AG09309 (cell line): ENCODE results near the gene RNASEH2A.

Experiments
- DNase-seq: peaks from one replicate; pipeline ENCODE4 v3.0.0-alpha.2; 2010; ENCODE audit warnings: low read depth
- H3K4me3 ChIP-seq: 2 replicates; pipeline ENCODE4 v1.5.1; 2011; ENCODE audit warnings: mild to moderate bottlenecking, low read depth, low read length, moderate library complexity; ENCODE audit not compliant: control insufficient read depth
- TF ChIP-seq, protein P1 (sequence below): IDR thresholded peaks from 2 replicates; pipeline ENCODE4 v1.5.1; 2011; ENCODE audit warnings: mild to moderate bottlenecking, low read depth, low read length, inconsistent platforms; ENCODE audit not compliant: insufficient read depth, control insufficient read depth; ENCODE audit errors: missing control alignments

Gene RNASEH2A

GRCh38 chr19:12774588-12775555, 31.5 kb upstream of the RNASEH2A start, which contains the start of gene HOOK2:
Gene HOOK2, minus strand, starts transcription at chr19:12775552. Its CDS starts 103 bp downstream, at chr19:12775449.
- peak within 1 kb of the TSS; percentile 85 for H3K4me3 ChIP-seq
- TF ChIP-seq, protein P1, sequence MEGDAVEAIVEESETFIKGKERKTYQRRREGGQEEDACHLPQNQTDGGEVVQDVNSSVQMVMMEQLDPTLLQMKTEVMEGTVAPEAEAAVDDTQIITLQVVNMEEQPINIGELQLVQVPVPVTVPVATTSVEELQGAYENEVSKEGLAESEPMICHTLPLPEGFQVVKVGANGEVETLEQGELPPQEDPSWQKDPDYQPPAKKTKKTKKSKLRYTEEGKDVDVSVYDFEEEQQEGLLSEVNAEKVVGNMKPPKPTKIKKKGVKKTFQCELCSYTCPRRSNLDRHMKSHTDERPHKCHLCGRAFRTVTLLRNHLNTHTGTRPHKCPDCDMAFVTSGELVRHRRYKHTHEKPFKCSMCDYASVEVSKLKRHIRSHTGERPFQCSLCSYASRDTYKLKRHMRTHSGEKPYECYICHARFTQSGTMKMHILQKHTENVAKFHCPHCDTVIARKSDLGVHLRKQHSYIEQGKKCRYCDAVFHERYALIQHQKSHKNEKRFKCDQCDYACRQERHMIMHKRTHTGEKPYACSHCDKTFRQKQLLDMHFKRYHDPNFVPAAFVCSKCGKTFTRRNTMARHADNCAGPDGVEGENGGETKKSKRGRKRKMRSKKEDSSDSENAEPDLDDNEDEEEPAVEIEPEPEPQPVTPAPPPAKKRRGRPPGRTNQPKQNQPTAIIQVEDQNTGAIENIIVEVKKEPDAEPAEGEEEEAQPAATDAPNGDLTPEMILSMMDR, result no peak
- no peak for DNase-seq

- H3K4me3 ChIP-seq, result peak overlapping the region; percentile 72
- TF ChIP-seq, protein P1, result peak; percentile 97
- DNase-seq, result no peak
These were observed 29.0 kb upstream of the RNASEH2A start for GRCh38 chr19:12777217-12778016.

DNA sequence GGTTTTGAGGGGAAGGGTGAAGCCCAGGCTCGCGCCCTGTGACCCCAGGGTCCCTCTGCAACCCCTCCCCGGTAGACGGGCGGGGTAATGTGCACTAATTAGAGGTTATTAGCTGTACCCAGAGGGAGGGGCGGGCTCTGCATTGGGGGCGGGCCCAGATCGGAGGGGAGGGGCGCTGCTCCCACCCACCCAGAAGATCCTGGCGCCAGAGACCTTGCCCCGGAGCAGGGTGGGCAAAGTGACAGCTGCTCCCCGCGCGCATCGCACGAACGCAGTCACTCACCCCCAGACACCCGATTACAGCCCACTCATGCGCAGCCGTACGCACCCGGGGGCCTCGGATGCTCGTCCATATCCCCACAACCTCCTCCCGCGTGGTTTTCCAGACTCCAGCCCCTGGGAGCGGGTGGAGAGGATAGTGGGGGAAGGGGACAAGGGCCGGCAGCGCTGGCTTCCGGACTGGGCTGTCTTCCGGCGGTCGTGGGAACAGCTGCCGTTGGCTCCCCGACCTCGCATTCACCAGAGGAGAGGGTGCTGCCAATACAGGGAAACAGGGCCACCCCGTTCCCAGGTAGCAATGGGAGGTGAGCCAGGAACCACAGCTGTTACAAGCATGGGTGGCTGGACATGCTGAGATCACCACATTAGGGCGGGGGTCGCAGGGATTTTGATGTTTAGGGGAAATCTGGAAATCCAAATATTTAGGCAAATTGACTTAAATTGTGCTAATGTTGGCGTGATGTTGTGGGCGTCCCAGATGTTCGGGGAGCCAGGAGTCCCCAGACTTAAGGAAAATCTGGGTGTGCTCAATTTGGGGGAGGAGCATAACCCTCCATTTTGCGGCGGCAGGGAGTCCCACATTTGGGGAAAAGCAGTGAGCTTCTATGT, 28.1 kb upstream of the RNASEH2A start:
- no peak for DNase-seq
- peak overlapping the region; percentile 72 for H3K4me3 ChIP-seq
- TF ChIP-seq, protein P1, result no peak

DNA sequence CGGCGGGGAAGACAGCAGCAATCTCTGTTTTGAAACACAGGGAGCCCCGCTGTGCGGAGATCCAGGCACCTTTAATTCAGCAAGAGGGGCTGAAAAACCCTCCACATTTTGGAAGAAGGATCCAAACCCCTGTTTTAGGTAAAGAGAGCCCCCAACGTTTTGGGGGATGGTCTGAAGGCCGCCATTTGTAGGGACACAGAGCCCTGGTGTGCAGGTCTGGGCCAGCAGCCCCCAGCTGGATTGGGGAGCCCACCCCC, 27.6 kb upstream of the RNASEH2A start:
- peak overlapping the region; percentile 72 for H3K4me3 ChIP-seq

DNA sequence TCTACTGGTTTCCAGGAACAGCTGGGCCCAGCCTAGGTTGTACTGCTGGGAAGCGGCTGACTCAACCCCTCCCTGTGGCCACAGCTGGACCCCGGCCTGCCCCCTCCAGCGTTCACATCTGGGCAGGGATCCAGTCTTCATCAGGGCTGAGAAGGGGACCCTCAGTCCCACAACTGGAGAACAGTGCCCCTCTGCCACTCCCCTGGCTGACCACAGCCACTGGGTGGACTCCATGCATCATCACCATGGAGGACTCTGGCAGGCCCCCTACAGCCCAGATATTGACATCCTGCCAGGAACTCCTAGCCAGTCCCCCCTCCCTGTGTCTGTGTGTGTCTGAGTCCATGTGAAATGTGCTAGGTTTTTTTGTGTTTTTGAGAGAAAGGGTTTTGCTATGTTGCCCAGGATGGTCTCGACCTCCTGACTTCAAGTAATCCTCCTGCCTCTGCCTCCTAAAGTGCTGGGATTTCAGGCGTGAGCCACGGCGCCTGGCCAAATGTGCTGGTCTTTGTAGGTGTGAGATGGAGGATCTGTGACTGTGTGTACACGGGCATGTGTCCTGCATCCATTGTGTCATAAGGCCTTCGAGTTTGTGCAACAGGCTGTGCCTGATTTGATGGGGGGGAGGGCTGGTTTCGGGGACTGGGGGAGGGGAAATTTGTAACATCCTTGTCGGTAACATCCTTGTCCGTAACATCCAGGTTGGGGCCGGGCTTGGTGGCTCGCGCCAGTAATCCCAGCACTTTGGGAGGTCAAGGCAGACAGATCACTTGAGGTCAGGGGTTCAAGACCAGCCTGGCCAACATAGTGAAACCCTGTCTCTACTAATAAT, 27.0 kb upstream of the RNASEH2A start:
- no peak for DNase-seq
- H3K4me3 ChIP-seq, result peak overlapping the region; percentile 72

More for the DNA sequence above, 27.6 kb upstream of the RNASEH2A start:
- no peak for DNase-seq
- TF ChIP-seq, protein P1, result no peak

More for the DNA sequence above, 27.0 kb upstream of the RNASEH2A start:
- TF ChIP-seq, protein P1, result no peak
